Stomach (tissue), 4 donors: ENCODE results near the gene STX4.

ENCODE experiments used
- CTCF ChIP-seq, 7 experiments: fragments of 450-650 bp in 4 of 7; fragments of 200-600 bp in 3 of 7; sonication (generic) in 3 of 7; IDR thresholded peaks; one replicate each; pipeline ENCODE4 v1.5.1; 2016 to 2019; ENCODE audit warnings: antibody characterized with exemption in 7 of 7, control low read depth in 2 of 7, mild to moderate bottlenecking in 1 of 7
- EP300 ChIP-seq: sonication (generic); formaldehyde crosslinking; IDR thresholded peaks from one replicate; pipeline ENCODE4 v1.6.1; 2017; ENCODE audit warnings: antibody characterized with exemption
- POLR2A ChIP-seq, 4 donors: fragments of 450-650 bp; IDR thresholded peaks; one replicate each; pipeline ENCODE4 v1.6.1; 2016; ENCODE audit warnings: antibody characterized with exemption in 4 of 4, control low read depth in 2 of 4, mild to moderate bottlenecking in 1 of 4, moderate library complexity in 1 of 4

GRCh38 chr16:31009894-31010584 is 23.3 kb upstream of the STX4 start:
- TF ChIP-seq CTCF (IDR thresholded peaks at IDR 0.05), result no peak
- no peak for TF ChIP-seq EP300
- no peak for TF ChIP-seq POLR2A (IDR thresholded peaks at IDR 0.05)
